HepG2 (cell line): Measurements from ENCODE around the gene PPP1R13B. TPM values are rescaled to one million over a fixed set of nuclear protein-coding genes. Genes with fewer than 3 reads are reported as not detected.
A peak's percentile ranks its signal among the peaks of the same experiment; 100 is the strongest.

Experiments
- CAMTA2 ChIP-seq: sonication (generic); formaldehyde crosslinking; IDR thresholded peaks from 2 replicates; pipeline ENCODE4 v1.4.0; 2020; ENCODE audit warnings: mild to moderate bottlenecking, missing genetic modification reagents, borderline replicate concordance
- ETV6 ChIP-seq: sonication (generic); formaldehyde crosslinking; conservative IDR thresholded peaks from 2 replicates; pipeline ENCODE4 v1.4.0; 2020; ENCODE audit warnings: missing genetic modification reagents
- FLYWCH1 ChIP-seq: sonication (generic); formaldehyde crosslinking; IDR thresholded peaks from 2 replicates; pipeline ENCODE4 v1.8.1; 2023; ENCODE audit warnings: mild to moderate bottlenecking, missing genetic modification reagents
- IRF2 ChIP-seq: IDR thresholded peaks from 2 replicates; pipeline ENCODE4 v1.6.1; 2018; ENCODE audit warnings: missing genetic modification reagents, missing compliant biosample characterization
- ISX ChIP-seq: sonication (generic); formaldehyde crosslinking; conservative IDR thresholded peaks from 2 replicates; pipeline ENCODE4 v1.5.0; 2020; ENCODE audit warnings: missing genetic modification reagents
- KLF16 ChIP-seq, 2 experiments: sonication (generic) in 1 of 2; formaldehyde crosslinking in 1 of 2; IDR thresholded peaks; 2 replicates each; pipeline versions ENCODE4 v1.6.1 to v1.8.0; 2016 to 2023; ENCODE audit warnings: missing genetic modification reagents in 2 of 2, missing compliant biosample characterization in 1 of 2
- MAFF ChIP-seq: IDR thresholded peaks from 2 replicates; pipeline ENCODE4 v1.6.1; 2011; ENCODE audit warnings: low read depth, low read length, improper control_type of control experiment
- MTF1 ChIP-seq: sonication (generic); formaldehyde crosslinking; IDR thresholded peaks from 2 replicates; pipeline ENCODE4 v1.5.0; 2020; ENCODE audit warnings: missing genetic modification reagents
- NPAS2 ChIP-seq: sonication (generic); formaldehyde crosslinking; IDR thresholded peaks from 2 replicates; pipeline ENCODE4 v1.8.0; 2022; ENCODE audit warnings: mild to moderate bottlenecking, missing genetic modification reagents, borderline replicate concordance
- PHF21A ChIP-seq: sonication (generic); formaldehyde crosslinking; IDR thresholded peaks from 2 replicates; pipeline ENCODE4 v1.5.0; 2020; ENCODE audit warnings: mild to moderate bottlenecking, missing genetic modification reagents
- RBM39 ChIP-seq: fragments of 200-400 bp; formaldehyde crosslinking; IDR thresholded peaks from one replicate; pipeline ENCODE4 v1.6.1; 2018; ENCODE audit warnings: antibody characterized with exemption, mild to moderate bottlenecking, low read depth, low read length; ENCODE audit not compliant: poor library complexity, severe bottlenecking
- SNAPC2 ChIP-seq: sonication (generic); formaldehyde crosslinking; IDR thresholded peaks from 2 replicates; pipeline ENCODE4 v1.8.1; 2022; ENCODE audit warnings: mild to moderate bottlenecking, missing genetic modification reagents
- TBX2 ChIP-seq: sonication (generic); formaldehyde crosslinking; IDR thresholded peaks from 2 replicates; pipeline ENCODE4 v1.5.0; 2020; ENCODE audit warnings: missing genetic modification reagents, mild to moderate bottlenecking, borderline replicate concordance
- ZNF143 ChIP-seq: sonication (generic); formaldehyde crosslinking; IDR thresholded peaks from 2 replicates; pipeline ENCODE4 v1.4.0; 2020; ENCODE audit warnings: missing genetic modification reagents
- ZNF34 ChIP-seq: sonication (generic); formaldehyde crosslinking; IDR thresholded peaks from 2 replicates; pipeline ENCODE4 v1.4.0; 2020; ENCODE audit warnings: mild to moderate bottlenecking, missing genetic modification reagents, borderline replicate concordance
- ZNF546 ChIP-seq: sonication (generic); formaldehyde crosslinking; conservative IDR thresholded peaks from 2 replicates; pipeline ENCODE4 v1.8.1; 2023; ENCODE audit warnings: mild to moderate bottlenecking, missing genetic modification reagents
- ZNF660 ChIP-seq: sonication (generic); formaldehyde crosslinking; IDR thresholded peaks from 2 replicates; pipeline ENCODE4 v1.5.1; 2020; ENCODE audit warnings: mild to moderate bottlenecking, low read depth, missing genetic modification reagents, borderline replicate concordance
- ZNF724P ChIP-seq: sonication (generic); formaldehyde crosslinking; IDR thresholded peaks from 2 replicates; pipeline ENCODE4 v1.8.0; 2022; ENCODE audit warnings: missing genetic modification reagents, borderline replicate concordance
- ZNF782 ChIP-seq: sonication (generic); formaldehyde crosslinking; IDR thresholded peaks from 2 replicates; pipeline ENCODE4 v1.4.0; 2020; ENCODE audit warnings: missing genetic modification reagents, mild to moderate bottlenecking, borderline replicate concordance
- polyA plus RNA-seq, 8 experiments: library from polyadenylated mRNA; depleted of rRNA in 3 of 8; stranded (reverse) in 7 of 8; unstranded in 1 of 8; fragments of >200 nt; fragmentation: Illumina TruSeq in 4 of 8; extraction: Trizol in 4 of 8; gene quantifications; 2 replicates each; pipeline versions ENCODE4 v1.2.1 to v1.2.3, GENCODE V29; 2011 to 2016; ENCODE audit warnings: low read depth in 4 of 8, missing spikeins in 1 of 8, mixed read lengths in 1 of 8; ENCODE audit not compliant: insufficient read depth in 1 of 8
- total RNA-seq, 5 experiments: library from RNA; depleted of rRNA; stranded (reverse); fragments of >200 nt; fragmentation: Illumina TruSeq; extraction: Trizol; gene quantifications; 2 replicates each; pipeline ENCODE4 v1.2.3, GENCODE V29; 2016; ENCODE audit warnings: low read depth in 1 of 5
- TF ChIP-seq, protein P1 (sequence below): sonication (generic); formaldehyde crosslinking; IDR thresholded peaks from 2 replicates; pipeline ENCODE4; 2020; ENCODE audit warnings: missing genetic modification reagents, mild to moderate bottlenecking, borderline replicate concordance
- TF ChIP-seq, protein P2 (sequence below): sonication (generic); formaldehyde crosslinking; IDR thresholded peaks from 2 replicates; pipeline ENCODE4 v1.5.1; 2020; ENCODE audit warnings: missing genetic modification reagents, mild to moderate bottlenecking, borderline replicate concordance
- TF ChIP-seq, protein P3 (sequence below): sonication (generic); formaldehyde crosslinking; IDR thresholded peaks from 2 replicates; pipeline ENCODE4 v1.5.1; 2020; ENCODE audit warnings: missing genetic modification reagents, mild to moderate bottlenecking, borderline replicate concordance
- TF ChIP-seq, protein P4 (sequence below): sonication (generic); formaldehyde crosslinking; IDR thresholded peaks from 2 replicates; pipeline ENCODE4 v1.5.0; 2020; ENCODE audit warnings: mild to moderate bottlenecking, missing genetic modification reagents, moderate library complexity

The PPP1R13B gene
- total and polyA plus RNA-seq, 2 of the 13 experiments (the other 11 are each of a cell fraction or from before 2014, with no cell fraction given): 4.6 to 9.4 TPM

DNA sequence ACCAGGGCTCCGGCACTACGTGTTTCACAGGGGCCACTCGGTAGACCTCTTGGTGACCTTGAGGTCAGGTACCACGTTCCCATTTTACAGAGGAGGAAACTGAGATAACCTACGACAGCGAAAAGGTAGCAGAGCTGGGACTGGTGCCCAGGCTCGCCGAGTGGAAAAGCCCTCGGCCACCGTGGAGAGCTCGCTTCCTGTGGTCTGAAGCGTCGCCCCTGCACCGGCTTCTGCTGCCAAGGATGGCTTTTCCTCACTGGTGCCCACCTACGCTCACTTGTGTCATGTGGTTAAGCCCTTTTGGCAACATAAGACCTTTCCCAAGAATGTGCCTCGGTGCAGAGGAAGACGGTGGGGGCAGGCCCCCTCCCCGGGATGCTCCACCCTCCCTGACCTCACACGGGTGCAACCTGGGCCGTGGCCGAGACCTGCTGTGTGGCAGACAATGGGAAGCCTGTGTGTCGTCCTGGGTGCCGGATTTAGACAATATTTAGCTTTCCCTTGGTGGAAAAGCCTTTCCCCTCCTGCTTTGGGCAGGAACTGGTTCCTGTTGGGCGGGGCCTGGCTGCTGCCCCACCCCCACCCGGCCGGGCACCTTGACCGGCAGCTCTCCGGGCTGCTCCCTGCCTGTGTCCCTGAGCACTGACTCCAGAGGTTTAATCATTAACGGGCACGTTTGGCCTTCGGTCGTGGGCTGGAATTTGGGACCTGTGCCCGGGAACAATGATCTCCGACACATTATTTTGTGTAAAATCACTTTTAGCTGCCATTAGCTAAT is 32.4 kb upstream of the PPP1R13B start (continued):
- TF ChIP-seq, protein P1, sequence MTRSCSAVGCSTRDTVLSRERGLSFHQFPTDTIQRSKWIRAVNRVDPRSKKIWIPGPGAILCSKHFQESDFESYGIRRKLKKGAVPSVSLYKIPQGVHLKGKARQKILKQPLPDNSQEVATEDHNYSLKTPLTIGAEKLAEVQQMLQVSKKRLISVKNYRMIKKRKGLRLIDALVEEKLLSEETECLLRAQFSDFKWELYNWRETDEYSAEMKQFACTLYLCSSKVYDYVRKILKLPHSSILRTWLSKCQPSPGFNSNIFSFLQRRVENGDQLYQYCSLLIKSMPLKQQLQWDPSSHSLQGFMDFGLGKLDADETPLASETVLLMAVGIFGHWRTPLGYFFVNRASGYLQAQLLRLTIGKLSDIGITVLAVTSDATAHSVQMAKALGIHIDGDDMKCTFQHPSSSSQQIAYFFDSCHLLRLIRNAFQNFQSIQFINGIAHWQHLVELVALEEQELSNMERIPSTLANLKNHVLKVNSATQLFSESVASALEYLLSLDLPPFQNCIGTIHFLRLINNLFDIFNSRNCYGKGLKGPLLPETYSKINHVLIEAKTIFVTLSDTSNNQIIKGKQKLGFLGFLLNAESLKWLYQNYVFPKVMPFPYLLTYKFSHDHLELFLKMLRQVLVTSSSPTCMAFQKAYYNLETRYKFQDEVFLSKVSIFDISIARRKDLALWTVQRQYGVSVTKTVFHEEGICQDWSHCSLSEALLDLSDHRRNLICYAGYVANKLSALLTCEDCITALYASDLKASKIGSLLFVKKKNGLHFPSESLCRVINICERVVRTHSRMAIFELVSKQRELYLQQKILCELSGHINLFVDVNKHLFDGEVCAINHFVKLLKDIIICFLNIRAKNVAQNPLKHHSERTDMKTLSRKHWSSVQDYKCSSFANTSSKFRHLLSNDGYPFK: peak; percentile 85; the same call in 1 of the 2 replicates
- TF ChIP-seq ZNF34: peak; percentile 30; the same call in 1 of the 2 replicates
- no peak for TF ChIP-seq ZNF143 (CRISPR knock-in tag)
- TF ChIP-seq MTF1 (CRISPR knock-in tag): no peak
- no peak for TF ChIP-seq ISX
- TF ChIP-seq, protein P2, sequence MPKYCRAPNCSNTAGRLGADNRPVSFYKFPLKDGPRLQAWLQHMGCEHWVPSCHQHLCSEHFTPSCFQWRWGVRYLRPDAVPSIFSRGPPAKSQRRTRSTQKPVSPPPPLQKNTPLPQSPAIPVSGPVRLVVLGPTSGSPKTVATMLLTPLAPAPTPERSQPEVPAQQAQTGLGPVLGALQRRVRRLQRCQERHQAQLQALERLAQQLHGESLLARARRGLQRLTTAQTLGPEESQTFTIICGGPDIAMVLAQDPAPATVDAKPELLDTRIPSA (CRISPR knock-in tag): no peak
- TF ChIP-seq ZNF546: no peak
- TF ChIP-seq CAMTA2: no peak
- TF ChIP-seq KLF16 (CRISPR knock-in tag; IDR thresholded peaks at IDR 0.05): peak in 1 of 2 experiments; percentile 85; a peak in 2 of 4 replicates
- peak; percentile 83 for TF ChIP-seq IRF2 (CRISPR knock-in tag)
- no peak for TF ChIP-seq MAFF
- TF ChIP-seq, protein P3, sequence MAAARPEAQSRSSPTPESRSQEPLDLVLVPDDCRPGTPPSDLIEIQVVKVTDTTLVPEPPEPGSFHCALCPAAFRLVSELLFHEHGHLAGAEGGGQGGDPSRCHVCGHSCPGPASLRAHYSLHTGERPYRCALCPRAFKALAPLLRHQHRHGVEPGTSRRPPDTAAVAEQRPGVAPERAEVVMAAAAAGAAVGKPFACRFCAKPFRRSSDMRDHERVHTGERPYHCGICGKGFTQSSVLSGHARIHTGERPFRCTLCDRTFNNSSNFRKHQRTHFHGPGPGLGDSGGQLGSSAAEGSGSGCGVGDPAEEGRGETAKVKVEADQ (CRISPR knock-in tag): no peak
- TF ChIP-seq ZNF724P: no peak
- no peak; the same call in 1 of the 2 replicates for TF ChIP-seq SNAPC2 (CRISPR knock-in tag)
- no peak for TF ChIP-seq NPAS2 (CRISPR knock-in tag)
- no peak for TF ChIP-seq FLYWCH1 (CRISPR knock-in tag)
- TF ChIP-seq RBM39: no peak
- TF ChIP-seq, protein P4, sequence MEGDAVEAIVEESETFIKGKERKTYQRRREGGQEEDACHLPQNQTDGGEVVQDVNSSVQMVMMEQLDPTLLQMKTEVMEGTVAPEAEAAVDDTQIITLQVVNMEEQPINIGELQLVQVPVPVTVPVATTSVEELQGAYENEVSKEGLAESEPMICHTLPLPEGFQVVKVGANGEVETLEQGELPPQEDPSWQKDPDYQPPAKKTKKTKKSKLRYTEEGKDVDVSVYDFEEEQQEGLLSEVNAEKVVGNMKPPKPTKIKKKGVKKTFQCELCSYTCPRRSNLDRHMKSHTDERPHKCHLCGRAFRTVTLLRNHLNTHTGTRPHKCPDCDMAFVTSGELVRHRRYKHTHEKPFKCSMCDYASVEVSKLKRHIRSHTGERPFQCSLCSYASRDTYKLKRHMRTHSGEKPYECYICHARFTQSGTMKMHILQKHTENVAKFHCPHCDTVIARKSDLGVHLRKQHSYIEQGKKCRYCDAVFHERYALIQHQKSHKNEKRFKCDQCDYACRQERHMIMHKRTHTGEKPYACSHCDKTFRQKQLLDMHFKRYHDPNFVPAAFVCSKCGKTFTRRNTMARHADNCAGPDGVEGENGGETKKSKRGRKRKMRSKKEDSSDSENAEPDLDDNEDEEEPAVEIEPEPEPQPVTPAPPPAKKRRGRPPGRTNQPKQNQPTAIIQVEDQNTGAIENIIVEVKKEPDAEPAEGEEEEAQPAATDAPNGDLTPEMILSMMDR: 0 out of 2 replicates have a peak, but pooled peaks have one; percentile 5
- no peak for TF ChIP-seq ZNF660 (CRISPR knock-in tag)
- peak; percentile 89 for TF ChIP-seq PHF21A (CRISPR knock-in tag)
- 0 out of 2 replicates have a peak, but pooled peaks have one; percentile 86 for TF ChIP-seq ETV6 (CRISPR knock-in tag)
- peak; percentile 94 for TF ChIP-seq TBX2
- TF ChIP-seq ZNF782 (CRISPR knock-in tag): no peak
